ENCODE data around the gene MMEL1.

Gene MMEL1

DNA sequence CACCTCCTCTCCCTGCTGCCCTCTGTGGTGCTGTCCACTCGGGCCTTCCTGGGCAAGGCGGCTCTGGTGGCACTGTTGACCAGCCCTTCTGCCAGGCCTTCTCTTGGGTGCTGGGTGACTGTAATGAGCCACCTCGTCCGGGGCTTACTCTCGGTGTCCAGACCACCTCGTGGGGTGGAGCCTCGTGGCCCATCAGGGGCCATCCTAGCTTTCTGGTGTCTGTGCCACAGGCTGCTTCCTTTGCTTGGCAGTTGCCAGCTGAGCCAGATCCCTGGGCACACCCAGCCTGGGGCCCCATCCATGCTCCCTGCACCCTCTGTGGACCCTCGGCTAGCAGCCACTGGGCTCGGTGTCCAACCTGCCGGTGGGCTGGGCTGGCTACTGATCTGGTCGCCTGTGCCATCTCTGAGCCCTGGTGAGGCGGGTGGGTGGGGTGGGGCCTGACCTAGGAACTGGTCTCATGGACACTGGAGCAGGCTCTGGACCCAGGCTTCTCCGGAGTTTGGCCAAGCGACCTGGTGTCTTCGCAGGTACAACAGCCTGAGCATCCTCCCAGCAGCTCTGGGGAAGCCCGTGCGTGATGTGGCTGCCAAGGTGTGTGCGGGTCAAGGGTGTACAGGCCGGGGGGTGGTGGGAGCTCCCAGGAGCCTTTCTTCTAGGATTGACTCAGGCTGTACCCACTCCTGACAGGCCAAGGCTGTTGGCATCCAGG, 44.8 kb downstream of the MMEL1 start:
- DNase-seq (ENCODE audit: low read depth) = no peak
- peak overlapping the region; percentile 57 for H3K4me3 ChIP-seq (ENCODE audit: control insufficient read depth, low read depth, low read length)
- TF ChIP-seq, protein P1, sequence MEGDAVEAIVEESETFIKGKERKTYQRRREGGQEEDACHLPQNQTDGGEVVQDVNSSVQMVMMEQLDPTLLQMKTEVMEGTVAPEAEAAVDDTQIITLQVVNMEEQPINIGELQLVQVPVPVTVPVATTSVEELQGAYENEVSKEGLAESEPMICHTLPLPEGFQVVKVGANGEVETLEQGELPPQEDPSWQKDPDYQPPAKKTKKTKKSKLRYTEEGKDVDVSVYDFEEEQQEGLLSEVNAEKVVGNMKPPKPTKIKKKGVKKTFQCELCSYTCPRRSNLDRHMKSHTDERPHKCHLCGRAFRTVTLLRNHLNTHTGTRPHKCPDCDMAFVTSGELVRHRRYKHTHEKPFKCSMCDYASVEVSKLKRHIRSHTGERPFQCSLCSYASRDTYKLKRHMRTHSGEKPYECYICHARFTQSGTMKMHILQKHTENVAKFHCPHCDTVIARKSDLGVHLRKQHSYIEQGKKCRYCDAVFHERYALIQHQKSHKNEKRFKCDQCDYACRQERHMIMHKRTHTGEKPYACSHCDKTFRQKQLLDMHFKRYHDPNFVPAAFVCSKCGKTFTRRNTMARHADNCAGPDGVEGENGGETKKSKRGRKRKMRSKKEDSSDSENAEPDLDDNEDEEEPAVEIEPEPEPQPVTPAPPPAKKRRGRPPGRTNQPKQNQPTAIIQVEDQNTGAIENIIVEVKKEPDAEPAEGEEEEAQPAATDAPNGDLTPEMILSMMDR (conservative IDR thresholded peaks at IDR 0.05; ENCODE audit: control insufficient read depth, insufficient read depth, low read depth, low read length) = no peak

DNA sequence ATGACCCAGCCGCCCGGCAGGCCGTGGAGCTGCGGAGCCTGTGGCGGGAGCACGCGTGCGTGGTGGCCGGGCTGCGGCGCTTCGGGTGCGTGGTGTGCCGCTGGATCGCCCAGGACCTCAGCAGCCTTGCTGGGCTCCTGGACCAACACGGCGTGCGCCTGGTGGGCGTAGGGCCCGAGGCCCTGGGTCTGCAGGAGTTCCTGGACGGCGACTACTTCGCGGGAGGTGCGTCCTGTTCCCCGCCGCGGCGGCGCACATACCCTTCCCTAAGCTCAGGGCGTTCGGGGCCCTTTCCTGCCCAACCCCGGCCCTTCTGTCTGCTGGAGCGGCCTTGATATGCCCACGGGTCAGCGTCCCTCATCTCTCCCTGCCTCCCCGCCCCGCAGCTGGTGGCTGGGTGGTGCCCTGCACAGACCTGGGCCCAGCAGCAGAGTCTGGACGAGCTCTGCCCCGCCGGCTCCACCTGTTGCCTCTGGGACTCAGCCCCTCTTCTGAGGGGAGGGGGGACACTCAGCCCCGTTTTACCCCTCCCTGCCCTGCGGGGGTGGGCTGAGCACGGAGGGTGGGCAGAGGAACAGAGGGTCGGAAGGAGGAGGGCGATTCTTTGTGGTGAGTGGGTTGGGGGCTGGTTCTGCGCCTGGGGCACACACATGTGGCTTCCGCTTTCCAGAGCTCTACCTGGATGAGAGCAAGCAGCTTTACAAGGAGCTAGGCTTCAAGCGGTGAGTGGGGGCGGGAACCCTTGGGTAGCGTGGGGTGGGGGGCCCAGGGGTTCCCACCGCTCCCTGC, 45.6 kb downstream of the MMEL1 start:
- peak overlapping the region; percentile 57 for H3K4me3 ChIP-seq (ENCODE audit: control insufficient read depth, low read depth, low read length)
- TF ChIP-seq, protein P1 (conservative IDR thresholded peaks at IDR 0.05; ENCODE audit: control insufficient read depth, insufficient read depth, low read depth, low read length) = no peak
- peak; percentile 12 for DNase-seq (ENCODE audit: low read depth)

DNA sequence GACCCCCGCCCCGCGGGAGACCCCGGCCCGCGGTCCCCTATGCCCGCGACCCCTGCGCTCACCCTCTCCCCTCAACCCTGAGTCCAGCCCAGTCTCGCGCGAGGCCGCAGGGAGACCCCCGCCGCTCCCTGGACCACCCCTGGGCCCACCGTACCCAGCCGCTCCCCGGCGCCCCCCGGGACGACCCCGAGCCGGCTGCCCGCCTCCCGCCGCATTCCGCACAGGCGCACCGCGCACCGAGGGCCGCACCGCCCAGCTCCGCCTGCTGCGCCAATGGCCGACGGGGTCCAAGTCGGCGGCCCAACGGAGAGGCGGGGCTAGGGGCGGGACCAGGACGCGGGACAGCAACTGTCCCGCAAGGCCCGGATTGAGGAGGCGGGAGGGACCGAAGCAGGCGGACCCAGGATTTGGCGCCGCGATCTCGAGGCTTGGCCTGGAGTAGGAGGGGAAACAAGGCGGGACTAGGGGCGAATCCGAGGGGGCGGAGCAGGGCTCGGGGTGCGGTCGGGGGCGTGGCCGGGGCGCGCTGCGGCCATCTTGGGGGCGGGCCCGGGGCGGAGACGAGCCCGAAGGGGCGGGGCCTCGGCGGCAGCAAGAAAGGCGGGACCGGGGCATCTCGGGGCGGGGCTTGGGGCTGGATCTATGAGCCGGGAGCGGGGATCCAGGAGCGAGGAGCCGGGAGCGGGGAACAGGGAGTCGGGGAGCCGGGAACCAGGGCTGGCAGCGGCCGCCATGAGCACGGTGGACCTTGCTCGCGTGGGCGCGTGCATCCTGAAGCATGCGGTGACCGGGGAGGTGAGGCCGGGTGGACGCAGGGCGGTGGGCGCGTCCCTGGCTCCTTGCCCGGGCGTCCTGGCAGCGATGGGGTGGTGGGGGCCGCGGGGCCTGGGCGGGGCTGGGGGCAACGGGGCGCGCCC, 46.4 kb downstream of the MMEL1 start, which contains the start of gene PRXL2B:
Gene PRXL2B, plus strand, starts transcription at position 624 of the 917 bp plus-strand sequence. Its CDS starts 109 bp downstream, at position 733.
- DNase-seq (ENCODE audit: low read depth) = peak; percentile 98
- TF ChIP-seq, protein P1 (conservative IDR thresholded peaks at IDR 0.05; ENCODE audit: control insufficient read depth, insufficient read depth, low read depth, low read length) = no peak
- H3K4me3 ChIP-seq (ENCODE audit: control insufficient read depth, low read depth, low read length) = peak within 1 kb of the TSS; percentile 70

DNA sequence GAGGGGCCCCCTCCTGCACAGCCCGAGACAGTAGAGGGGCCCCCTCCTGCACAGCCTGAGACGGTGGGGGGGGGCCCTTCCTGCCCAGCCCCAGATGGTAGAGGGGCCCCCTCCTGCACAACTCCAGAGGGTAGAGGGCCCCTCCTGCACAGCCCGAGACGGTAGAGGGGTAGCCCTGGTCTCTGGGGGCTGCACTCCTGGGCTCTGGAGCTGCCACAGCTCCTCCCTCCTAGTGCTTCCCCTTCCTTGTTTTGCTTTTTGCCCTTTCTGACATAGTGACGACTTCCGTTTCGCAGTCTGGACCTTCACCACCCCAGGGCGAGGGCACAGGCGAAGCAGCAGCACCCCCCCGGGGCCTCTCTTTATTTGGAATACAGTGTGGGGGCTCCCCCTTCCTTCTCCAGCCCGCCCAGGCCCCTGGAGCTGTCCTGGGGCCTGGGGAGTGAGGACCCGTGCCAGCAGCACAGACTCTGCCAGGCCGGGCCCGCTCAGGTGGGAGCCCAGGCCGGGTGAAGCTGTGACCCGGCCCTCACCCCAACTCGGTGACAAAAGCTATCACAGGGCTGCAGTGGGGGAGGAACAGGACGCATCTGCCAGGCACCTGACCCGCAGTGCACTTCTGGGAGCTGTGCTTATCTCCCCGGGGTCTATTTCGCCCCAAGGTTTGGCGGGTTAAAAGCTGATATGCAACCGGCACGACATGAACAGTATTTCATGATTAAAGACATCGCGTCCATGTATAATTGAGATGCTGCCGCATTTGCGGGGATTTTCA, 47.3 kb downstream of the MMEL1 start:
- peak overlapping the region; percentile 70 for H3K4me3 ChIP-seq (ENCODE audit: control insufficient read depth, low read depth, low read length)
- peak; percentile 37 for DNase-seq (ENCODE audit: low read depth)
- TF ChIP-seq, protein P1 (conservative IDR thresholded peaks at IDR 0.05; ENCODE audit: control insufficient read depth, insufficient read depth, low read depth, low read length) = no peak

DNA sequence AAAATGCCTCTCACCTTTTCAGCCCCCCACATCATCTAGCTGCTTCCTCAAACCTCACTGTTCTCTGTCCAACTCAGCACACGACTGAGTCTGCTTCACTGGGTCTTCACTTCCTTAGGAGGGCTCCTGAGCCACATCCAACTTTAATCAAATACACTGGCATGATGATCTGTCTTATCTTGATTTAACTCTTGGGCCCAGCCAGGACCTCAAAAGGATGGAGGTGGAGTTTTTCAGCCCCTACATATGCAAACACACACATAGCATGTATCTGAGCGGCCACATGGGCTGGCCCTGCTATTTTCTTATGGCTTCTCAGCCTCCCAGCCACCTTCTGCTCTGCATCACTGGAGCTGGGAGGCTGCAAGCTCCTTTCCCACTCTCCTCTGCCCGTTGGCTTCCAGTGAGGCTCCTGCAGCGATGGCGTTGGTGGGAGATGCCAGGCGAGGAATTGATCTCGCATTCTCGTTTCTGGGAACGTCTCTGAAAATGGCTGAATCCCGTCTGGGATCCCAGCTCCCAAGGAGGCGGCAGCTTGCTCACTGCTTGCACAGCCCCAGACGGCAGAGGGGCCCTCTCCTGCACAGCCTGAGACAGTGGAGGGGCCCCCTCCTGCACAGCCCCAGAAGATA, 48.0 kb downstream of the MMEL1 start:
- no peak for DNase-seq (ENCODE audit: low read depth)

More for the DNA sequence above, 48.0 kb downstream of the MMEL1 start:
- TF ChIP-seq, protein P1 (conservative IDR thresholded peaks at IDR 0.05; ENCODE audit: control insufficient read depth, insufficient read depth, low read depth, low read length) = no peak
- H3K4me3 ChIP-seq (ENCODE audit: control insufficient read depth, low read depth, low read length) = no peak overlapping the region
